ENCODE measurements around the gene ARHGAP4.

The ARHGAP4 gene

DNA sequence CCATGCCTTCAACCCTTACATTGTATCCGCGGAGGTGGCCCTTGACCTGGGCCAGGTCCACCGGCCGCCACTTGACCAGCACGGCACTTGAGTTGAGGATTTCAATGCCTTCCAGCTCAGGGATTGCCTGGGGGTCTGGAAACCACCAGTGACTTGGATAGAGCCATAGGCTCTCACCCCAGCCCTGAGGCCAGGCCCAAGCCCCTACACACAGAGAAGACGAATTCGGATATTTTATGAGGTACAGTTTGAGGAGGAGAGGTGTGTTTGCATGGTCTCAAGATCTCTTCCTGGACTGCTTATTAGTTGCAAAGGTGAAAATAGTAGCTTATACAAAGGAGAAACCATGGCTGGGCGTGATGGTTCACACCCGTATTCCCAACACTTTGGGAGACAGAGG is 60.4 kb downstream of the ARHGAP4 start:
- no peak for DNase-seq

DNA sequence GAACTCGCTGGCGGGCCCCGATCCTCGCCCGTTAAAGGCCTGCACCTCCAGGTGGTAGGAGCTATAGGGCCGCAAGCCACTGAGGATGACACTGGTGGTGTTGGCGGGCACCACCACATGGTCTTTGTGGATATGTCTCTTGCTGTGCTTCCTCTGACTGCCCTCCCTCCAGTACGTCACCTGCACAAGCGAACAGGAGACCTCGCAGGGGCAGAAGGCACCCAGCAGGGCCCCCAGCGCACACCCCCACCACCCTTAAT is 60.8 kb downstream of the ARHGAP4 start:
- no peak for DNase-seq

DNA sequence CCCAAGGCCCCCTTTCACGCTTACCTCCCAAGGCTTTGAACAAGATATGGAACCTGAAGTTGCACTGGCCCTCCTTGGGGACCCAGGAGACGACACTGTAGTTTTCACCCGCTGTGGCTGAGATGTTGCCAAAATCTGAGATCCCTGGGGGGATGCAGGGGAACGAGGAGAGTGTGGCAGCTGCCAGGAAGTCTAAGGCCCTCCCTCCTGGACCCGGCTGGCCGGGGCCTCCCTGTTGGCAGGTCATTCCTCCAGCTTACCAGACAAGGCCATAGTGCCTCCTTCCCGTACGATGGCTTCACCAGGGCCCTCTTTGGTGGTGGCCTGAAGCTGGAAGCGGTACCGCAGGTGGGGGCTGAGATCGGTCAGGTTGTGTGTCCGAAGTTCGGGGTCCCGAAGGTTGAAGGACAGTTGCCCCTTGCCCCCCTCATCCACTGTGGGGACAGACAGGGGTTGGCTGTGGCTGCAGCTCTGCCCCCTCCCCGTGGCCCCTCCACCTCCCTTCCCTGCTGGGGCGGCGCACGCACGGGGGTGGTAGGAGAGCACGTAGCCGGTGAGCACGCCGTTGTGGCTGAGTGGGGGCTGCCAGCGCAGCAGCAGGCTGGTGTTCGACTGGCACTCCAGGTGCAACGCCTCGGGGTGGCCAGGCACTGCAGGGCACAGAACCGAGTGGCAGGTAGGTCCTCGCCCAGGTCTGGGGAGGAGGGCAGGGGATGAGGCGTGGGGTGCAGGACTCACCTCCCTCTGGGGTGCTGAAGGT is 61.3 kb downstream of the ARHGAP4 start:
- DNase-seq, result no peak

DNA sequence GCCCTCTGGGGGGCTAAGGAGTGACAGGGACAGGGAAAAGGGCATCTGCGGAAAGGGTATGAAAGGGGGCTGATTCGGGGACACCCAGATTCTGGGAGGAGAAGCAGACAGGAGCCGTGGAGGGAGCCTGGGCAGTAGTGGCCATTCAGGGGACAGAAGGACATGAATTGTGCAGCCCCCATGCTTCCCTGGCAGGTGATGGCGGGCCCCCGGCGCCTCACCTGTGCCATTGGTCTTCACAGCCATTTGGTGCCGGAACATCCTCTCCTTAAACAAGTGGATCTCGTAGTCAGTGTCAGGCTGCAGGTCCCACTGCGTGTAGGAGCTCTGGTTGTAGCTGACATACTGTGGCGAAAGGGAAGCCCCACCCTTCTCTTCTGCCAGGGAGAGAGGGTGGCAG is 62.0 kb downstream of the ARHGAP4 start:
- DNase-seq, result no peak

DNA sequence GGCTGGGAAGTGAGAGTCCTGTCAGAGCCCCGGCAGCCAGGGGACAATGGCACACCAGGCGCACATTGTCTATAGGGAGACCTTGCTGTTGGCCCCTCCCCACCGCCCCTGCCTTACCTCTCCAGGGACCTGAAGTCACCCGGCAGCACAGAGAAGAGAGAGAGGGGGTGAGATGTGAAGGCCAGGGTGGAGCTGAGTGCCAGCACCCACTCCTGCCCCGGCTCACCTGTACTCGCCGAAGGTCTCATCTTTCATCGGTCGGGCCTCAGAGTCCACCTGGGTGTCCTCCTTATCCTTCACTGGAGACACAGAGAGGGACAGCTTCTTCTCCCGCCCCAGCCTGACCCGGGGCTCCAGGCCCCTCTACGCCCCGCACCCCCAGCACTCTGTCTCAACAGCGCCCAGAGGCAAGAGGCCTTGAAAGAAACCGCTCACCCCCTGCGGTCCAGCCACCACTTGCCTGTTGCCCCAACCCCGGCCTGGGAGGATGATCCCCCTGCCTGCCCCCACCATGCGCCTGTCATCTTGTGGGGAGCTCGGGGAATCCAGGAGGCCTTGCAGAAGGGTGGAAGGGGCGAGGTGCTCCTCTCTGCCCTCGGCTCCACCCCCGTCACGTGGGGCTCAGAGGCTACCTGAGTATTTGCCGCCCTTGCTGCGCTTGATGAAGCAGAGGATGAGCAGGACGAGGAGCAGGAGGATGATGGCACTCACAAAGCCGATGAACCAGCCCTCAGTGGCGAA is 62.6 kb downstream of the ARHGAP4 start:
- no peak for DNase-seq

DNA sequence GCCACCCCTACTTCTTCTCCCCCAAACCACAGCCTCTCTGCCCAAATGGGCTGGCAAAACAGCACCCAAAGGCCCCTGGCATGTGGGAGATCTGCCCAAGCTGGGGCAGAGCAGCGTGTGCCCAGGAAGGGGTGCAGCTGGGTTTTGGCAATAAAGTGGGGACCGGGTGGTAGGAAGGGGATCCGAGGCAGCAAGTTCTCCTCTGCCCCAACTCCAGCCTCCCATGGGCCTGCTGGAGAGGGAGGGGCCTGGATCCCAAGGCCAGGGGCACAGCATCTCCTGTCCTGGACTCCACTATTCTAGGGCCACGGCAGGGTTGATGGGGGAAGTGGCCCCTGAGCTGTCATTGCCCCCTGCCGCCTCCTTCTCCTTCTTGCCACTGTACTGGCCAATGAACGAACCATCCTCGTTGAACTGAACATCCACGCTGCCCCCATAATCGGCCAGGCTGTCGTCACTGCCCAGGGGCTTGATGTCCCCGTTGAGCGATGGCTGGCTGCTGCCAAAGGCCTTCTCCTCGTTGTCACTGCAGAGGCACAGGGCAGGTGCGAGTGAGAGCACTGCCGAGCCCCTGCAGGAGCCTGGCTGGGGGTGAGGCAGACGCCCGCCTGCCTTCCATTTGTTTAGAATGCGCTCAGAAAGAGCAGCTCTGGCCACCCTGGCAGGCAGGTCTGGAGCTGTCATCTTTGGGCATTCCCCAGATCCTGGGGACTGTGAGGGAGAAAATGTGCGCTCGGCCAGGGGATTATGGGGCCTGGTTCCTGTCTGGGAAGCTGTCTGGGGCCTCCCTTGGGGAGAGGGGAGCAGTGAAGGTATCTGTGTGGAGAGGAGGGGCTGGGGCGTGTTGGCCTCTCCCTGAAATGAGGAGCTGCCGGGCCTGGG is 63.5 kb downstream of the ARHGAP4 start:
- no peak for DNase-seq

DNA sequence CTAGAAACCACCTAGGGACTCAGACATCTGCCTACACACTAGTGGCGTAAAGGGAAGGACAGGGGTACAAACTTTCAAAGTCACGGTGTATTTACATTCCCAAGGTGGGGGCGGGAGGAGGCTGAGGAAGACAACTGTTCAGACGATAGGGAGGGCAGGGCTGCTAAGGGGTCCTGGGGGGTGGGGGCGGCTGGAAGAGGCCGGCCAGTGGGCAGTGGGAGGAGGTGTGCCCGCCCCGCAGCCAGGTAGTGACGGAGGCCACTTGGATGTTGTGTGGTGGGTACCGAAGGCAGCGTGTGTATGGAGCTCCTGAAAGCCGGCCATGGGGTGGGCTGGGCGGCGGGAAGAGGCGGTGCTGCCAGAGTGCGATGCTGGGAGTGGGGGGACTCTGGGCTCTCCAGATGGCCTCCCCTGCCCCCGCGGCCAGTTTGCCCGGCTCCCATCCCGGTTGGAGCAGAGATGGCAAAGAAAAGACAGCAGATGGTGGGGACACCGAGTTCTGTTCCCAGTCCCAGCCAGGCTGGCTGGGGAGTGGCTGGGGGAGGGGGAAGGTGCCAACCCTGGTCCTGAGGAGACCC is 64.2 kb downstream of the ARHGAP4 start:
- no peak for DNase-seq

DNA sequence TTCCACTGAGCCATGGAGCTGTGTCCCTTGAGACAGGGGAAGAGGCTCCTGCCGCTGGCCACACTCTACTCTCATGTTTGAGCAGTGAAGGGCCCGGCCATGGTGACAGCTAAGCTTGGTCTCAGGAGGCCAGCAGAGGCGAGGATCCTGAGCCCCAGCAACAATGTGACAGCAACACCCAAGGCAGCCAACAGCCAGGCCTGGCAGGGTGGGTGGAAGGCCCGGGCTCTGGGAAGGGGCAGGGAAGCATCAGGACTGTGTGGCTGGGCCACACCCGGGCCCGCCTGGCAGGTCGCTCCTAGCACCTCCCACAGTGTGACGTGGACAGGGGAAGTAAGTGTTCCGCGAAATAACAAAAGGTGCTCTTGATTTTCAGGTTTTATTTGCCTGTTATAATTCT is 64.9 kb downstream of the ARHGAP4 start:
- no peak for DNase-seq
